Smooth muscle cell (in vitro differentiated cells): Measurements from ENCODE around the gene HDAC9. TPM values are rescaled to one million over a fixed set of nuclear protein-coding genes. Genes with fewer than 3 reads are reported as not detected.

Experiments used
- DNase-seq: peaks from one replicate; lab custom pipeline; 2025; ENCODE audit not compliant: unreplicated experiment; lab: John Stamatoyannopoulos, UW
- H2AFZ ChIP-seq: fragments of 200-600 bp; sonication (generic); 2 replicates; pipeline ENCODE4 v1.6.0; 2016; ENCODE audit warnings: antibody characterized with exemption, low read depth, mild to moderate bottlenecking
- H3F3A ChIP-seq: fragments of 200-600 bp; sonication (generic); 2 replicates; pipeline ENCODE4 v1.6.0; 2017; ENCODE audit warnings: antibody characterized with exemption, low read depth
- H3K27ac ChIP-seq: fragments of 200-600 bp; sonication (generic); 2 replicates; pipeline ENCODE4 v1.5.1; 2016; ENCODE audit warnings: low read depth, mild to moderate bottlenecking
- H3K27me3 ChIP-seq: fragments of 200-600 bp; sonication (generic); 2 replicates; pipeline ENCODE4 v1.6.1; 2016; ENCODE audit warnings: low read depth, mild to moderate bottlenecking
- H3K36me3 ChIP-seq: fragments of 200-600 bp; sonication (generic); 2 replicates; pipeline ENCODE4 v1.5.1; 2016; ENCODE audit warnings: low read depth
- H3K4me1 ChIP-seq: fragments of 200-600 bp; sonication (generic); 2 replicates; pipeline ENCODE4 v1.5.1; 2016; ENCODE audit warnings: low read depth
- H3K4me2 ChIP-seq: fragments of 200-600 bp; sonication (generic); 2 replicates; pipeline ENCODE4 v1.6.0; 2016; ENCODE audit warnings: mild to moderate bottlenecking
- H3K4me3 ChIP-seq: fragments of 200-600 bp; sonication (generic); 2 replicates; pipeline ENCODE4 v1.5.1; 2016; ENCODE audit warnings: mild to moderate bottlenecking
- H3K79me2 ChIP-seq: fragments of 200-600 bp; sonication (generic); 2 replicates; pipeline ENCODE4 v1.6.0; 2016; ENCODE audit warnings: low read depth, mild to moderate bottlenecking
- H3K9ac ChIP-seq: fragments of 200-600 bp; sonication (generic); 2 replicates; pipeline ENCODE4 v1.6.0; 2016; ENCODE audit warnings: low read depth
- H3K9me3 ChIP-seq: fragments of 200-600 bp; sonication (generic); replicated peaks from 2 replicates; pipeline ENCODE4 v1.5.1; 2016; ENCODE audit warnings: low read depth
- H4K20me1 ChIP-seq: fragments of 200-600 bp; sonication (generic); 2 replicates; pipeline ENCODE4 v1.6.0; 2016; ENCODE audit warnings: low read depth
- WGBS: methylation state at CpG from one replicate; pipeline ENCODE4 v1.1.7; 2016; ENCODE audit warnings: low lambda C conversion rate; 5-methylcytosine and 5-hydroxymethylcytosine counted together
- polyA plus RNA-seq: library from polyadenylated mRNA; unstranded; fragments of >200 nt; fragmentation: Nextera tagmentation; extraction: Ambion mirVana; gene quantifications from 2 replicates; pipeline ENCODE4 v1.2.1, GENCODE V29; 2016
- total RNA-seq: library from RNA; depleted of rRNA; stranded (reverse); fragments of >200 nt; gene quantifications from 2 replicates; pipeline ENCODE4 v1.2.3, GENCODE V29; 2014
- TF ChIP-seq, protein P1 (sequence below): fragments of 200-600 bp; sonication (generic); IDR thresholded peaks from 2 replicates; pipeline ENCODE4 v1.5.1; 2017; ENCODE audit warnings: borderline replicate concordance, mild to moderate bottlenecking, antibody characterized with exemption; ENCODE audit not compliant: insufficient read depth, poor library complexity, severe bottlenecking

Gene HDAC9
- total and polyA plus RNA-seq, 2 experiments from 2014 or later = 2.2 to 7.1 TPM

DNA sequence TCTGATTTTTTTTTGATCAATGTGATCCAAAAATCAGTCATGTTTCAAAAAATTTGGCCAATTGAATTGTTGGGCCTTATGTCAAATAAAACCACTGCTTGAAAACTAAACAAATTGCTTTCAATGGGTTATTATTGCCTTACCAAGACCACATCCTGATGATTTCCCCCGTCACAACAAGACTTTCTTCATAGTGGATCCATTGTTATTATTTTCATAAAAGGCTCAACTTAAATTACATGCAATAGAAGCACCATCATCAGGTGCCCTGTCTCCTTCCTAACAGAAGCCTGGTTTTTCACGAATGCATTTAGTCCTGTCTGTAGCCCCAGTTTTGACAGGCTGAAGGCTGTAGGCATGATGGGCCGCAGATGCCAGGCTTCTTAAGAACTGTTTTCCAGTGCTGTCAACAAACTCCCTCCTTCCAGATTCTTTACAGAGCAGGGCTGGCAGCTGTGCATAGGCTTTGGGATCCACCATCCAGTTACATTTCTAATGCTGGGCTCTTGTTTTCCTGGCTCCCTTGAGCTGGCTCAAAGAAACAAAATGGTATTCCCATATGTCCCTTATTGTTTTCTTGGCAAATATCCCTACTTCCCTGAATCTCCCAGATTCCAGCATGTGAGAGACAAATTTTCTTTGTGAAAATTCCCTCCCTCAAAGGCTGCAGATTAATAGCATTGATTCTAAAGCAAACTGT lies 319.9 kb downstream of the HDAC9 start:
- peaks cover 4% of the 10 kb centered on the region for H3K9me3 ChIP-seq
- no peaks in the 10 kb centered on the region for H3K79me2 ChIP-seq
- H3K4me1 ChIP-seq = no peaks in the 10 kb centered on the region
- DNase-seq = no peak
- no peaks in the 10 kb centered on the region for H3F3A ChIP-seq
- H3K27me3 ChIP-seq = no peaks in the 10 kb centered on the region
- TF ChIP-seq, protein P1, sequence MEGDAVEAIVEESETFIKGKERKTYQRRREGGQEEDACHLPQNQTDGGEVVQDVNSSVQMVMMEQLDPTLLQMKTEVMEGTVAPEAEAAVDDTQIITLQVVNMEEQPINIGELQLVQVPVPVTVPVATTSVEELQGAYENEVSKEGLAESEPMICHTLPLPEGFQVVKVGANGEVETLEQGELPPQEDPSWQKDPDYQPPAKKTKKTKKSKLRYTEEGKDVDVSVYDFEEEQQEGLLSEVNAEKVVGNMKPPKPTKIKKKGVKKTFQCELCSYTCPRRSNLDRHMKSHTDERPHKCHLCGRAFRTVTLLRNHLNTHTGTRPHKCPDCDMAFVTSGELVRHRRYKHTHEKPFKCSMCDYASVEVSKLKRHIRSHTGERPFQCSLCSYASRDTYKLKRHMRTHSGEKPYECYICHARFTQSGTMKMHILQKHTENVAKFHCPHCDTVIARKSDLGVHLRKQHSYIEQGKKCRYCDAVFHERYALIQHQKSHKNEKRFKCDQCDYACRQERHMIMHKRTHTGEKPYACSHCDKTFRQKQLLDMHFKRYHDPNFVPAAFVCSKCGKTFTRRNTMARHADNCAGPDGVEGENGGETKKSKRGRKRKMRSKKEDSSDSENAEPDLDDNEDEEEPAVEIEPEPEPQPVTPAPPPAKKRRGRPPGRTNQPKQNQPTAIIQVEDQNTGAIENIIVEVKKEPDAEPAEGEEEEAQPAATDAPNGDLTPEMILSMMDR = no peak
- H3K36me3 ChIP-seq = no peaks in the 10 kb centered on the region
- no peak overlapping the region for H3K4me2 ChIP-seq
- no peak overlapping the region for H3K9ac ChIP-seq
- H4K20me1 ChIP-seq = no peaks in the 10 kb centered on the region
- no peak overlapping the region for H3K4me3 ChIP-seq
- WGBS = 69% methylated on average over 3 of the region's 3 CpGs
- no peak overlapping the region for H2AFZ ChIP-seq
- no peak overlapping the region for H3K27ac ChIP-seq

- no peak for DNase-seq
- Histone ChIP-seq H3K4me2 (no peak overlapping the region), H3K79me2 (no peaks in the 10 kb centered on the region), H3K36me3 (no peaks in the 10 kb centered on the region), H3K4me3 (no peak overlapping the region), H3K4me1 (no peaks in the 10 kb centered on the region), H2AFZ (no peak overlapping the region), H3K27ac (no peak overlapping the region), H3K9ac (no peak overlapping the region), H4K20me1 (no peaks in the 10 kb centered on the region), H3K9me3 (no peaks in the 10 kb centered on the region), H3K27me3 (no peaks in the 10 kb centered on the region), H3F3A (no peaks in the 10 kb centered on the region)
- TF ChIP-seq, protein P1 = no peak
- WGBS = 94% methylated on average over 3 of the region's 3 CpGs
These were observed 325.4 kb downstream of the HDAC9 start for GRCh38 chr7:18820981-18821380.

GRCh38 chr7:18821554-18821953 lies 326.0 kb downstream of the HDAC9 start:
- TF ChIP-seq, protein P1 = no peak
- DNase-seq = no peak
- H3K9ac ChIP-seq = no peak overlapping the region
- H3K79me2 ChIP-seq = no peaks in the 10 kb centered on the region
- H2AFZ ChIP-seq = no peak overlapping the region
- H3K36me3 ChIP-seq = no peaks in the 10 kb centered on the region
- no peaks in the 10 kb centered on the region for H3K27me3 ChIP-seq
- no peak overlapping the region for H3K4me3 ChIP-seq
- H3K27ac ChIP-seq = no peak overlapping the region
- no peaks in the 10 kb centered on the region for H3K9me3 ChIP-seq
- no peak overlapping the region for H3K4me2 ChIP-seq
- H3K4me1 ChIP-seq = no peaks in the 10 kb centered on the region
- H3F3A ChIP-seq = no peaks in the 10 kb centered on the region
- H4K20me1 ChIP-seq = no peaks in the 10 kb centered on the region

DNA sequence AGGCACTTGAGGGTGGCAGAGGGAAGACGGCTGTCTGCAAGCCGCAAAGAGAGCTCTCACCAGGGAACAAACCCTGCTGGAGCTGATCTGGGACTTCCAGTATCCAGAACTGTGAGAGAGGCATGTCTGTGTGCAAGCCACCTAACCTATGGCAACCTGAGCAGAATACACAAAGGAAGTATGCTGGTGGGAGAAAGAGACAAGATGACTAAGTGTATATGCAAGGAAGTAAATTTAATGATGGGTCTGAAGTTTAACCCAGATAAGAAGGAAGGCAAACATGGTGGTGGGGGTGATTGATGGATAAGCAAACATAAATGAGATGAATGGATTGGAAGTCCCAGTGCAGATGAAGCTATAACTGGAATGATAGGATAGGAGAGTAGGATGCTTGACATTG lies 328.6 kb downstream of the HDAC9 start:
- WGBS = 91% methylated on average over 2 of the region's 2 CpGs
- Histone ChIP-seq H4K20me1 (no peaks in the 10 kb centered on the region), H3K79me2 (no peaks in the 10 kb centered on the region), H3K4me3 (no peak overlapping the region), H3K27me3 (no peaks in the 10 kb centered on the region), H3F3A (no peaks in the 10 kb centered on the region), H3K9ac (no peak overlapping the region), H2AFZ (no peak overlapping the region), H3K27ac (no peak overlapping the region), H3K4me2 (no peak overlapping the region), H3K36me3 (no peaks in the 10 kb centered on the region), H3K4me1 (no peaks in the 10 kb centered on the region), H3K9me3 (no peaks in the 10 kb centered on the region)
- no peak for DNase-seq
- TF ChIP-seq, protein P1 = no peak
